GM12865 (cell line): Measurements from ENCODE around the gene KCNC1.

ENCODE experiments used
- DNase-seq: peaks from one replicate; pipeline ENCODE4 v3.0.0; 2010; ENCODE audit warnings: low read depth
- H3K4me3 ChIP-seq: 2 replicates; pipeline ENCODE4 v1.5.1; 2011; ENCODE audit warnings: mild to moderate bottlenecking, low read depth, low read length, control low read depth
- CTCF ChIP-seq: IDR thresholded peaks from 2 replicates; pipeline ENCODE4 v1.5.1; 2011; ENCODE audit warnings: low read length, control low read depth, low read depth, inconsistent platforms; ENCODE audit not compliant: insufficient read depth; ENCODE audit errors: missing control alignments

The KCNC1 gene

GRCh38 chr11:17813391-17814059 is 78.9 kb downstream of the KCNC1 start:
- TF ChIP-seq CTCF, result no peak
- no peak overlapping the region for H3K4me3 ChIP-seq

GRCh38 chr11:17814546-17814945 is 80.0 kb downstream of the KCNC1 start:
- DNase-seq, result no peak
- no peak for TF ChIP-seq CTCF

More at GRCh38 chr11:17813391-17814059, 78.9 kb downstream of the KCNC1 start:
- no peak for DNase-seq

DNA sequence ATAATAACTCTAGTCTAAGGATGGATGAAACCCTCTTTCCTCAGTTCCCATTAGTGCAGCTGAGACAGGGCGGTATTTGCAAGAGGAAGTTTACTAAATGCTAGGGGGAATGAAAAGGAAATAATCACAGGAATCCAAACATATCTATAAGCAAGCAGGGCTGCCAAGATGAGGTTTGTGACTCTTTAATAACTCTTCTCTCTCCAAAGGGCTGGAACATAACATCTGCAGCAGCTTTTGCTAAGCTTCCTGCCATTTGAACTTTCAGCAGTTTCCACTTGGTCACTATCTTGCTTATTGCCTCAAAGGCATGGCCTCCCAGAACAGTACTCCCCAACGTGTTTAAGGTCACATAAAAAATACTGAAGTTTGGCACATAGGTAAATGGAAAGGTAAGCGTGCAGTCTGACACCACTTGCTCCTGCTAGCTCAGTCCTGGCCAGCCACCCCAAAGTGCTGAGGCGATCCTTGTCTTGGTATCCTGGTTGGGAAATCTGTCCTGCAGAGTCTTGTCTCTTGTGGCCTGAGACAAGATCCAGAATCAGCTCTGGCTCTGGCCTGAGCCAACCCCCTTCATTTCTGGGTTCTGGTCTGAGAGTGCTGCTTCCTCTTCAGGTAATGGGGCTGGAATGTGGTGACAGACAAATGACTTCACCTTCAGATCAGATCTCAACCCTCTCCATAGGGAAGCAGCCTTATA is 81.8 kb downstream of the KCNC1 start:
- TF ChIP-seq CTCF, result no peak
- DNase-seq, result no peak
- H3K4me3 ChIP-seq, result no peak overlapping the region

More at GRCh38 chr11:17814546-17814945, 80.0 kb downstream of the KCNC1 start:
- no peak overlapping the region for H3K4me3 ChIP-seq

DNA sequence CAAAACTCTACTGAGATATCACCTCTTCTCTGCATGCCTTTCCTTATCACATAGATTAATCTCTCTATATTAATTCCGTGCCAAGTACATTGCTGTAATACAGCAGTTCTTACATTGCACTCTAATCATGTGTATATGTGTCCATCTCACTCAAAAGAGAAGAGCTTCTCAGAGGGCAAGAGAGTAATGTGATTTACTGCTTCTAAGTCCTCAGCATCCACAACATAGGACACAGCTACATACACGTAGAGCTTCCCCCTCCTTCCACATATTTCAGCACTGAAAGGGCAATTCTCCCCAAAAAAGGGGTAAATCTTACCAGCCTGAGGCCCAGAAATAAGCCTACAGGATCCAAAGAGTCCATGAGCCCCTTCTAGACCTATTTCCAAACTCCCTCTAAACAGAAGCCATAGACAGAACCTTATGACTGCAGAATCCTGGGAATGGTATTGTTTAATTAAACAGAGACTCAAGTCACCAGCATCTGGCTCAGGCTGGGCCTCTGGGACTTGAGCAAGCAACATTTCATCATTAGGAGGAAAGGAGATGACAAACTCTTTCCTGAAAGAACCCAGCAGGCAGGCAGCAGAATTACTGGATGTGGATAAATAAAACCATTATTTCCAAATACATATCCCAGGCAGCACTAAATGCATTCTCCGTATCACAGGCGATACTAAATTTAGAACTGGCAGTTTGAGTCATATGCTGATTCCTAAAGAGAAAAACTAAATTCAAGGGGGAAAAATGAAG is 87.2 kb downstream of the KCNC1 start:
- no peak for DNase-seq
- TF ChIP-seq CTCF, result no peak

DNA sequence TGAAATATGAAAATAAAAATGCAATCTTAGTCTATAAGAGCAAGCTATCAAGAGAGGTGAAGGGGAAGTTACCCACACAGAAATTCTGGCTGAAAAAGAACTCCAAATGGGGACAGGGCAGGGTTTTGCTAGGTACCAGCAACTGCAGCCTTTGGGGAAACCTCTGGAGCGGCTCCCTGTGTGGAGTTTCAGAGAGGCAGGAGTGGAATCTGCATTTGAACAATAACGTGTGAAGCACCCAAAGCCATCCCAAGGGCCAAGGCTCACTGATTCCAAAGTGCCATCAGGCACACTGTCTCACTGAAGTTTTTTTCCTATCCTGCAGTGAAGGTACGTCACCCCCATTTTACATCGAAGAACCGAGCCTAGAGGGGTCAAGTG is 87.8 kb downstream of the KCNC1 start:
- H3K4me3 ChIP-seq, result no peak overlapping the region
- TF ChIP-seq CTCF, result no peak
- no peak for DNase-seq

More for the DNA sequence above, 87.2 kb downstream of the KCNC1 start:
- H3K4me3 ChIP-seq, result no peak overlapping the region

GRCh38 chr11:17827006-17827405 is 92.4 kb downstream of the KCNC1 start:
- TF ChIP-seq CTCF, result no peak

More at GRCh38 chr11:17827006-17827405, 92.4 kb downstream of the KCNC1 start:
- H3K4me3 ChIP-seq, result no peak overlapping the region
- no peak for DNase-seq
